Measurements from ENCODE around the gene MPHOSPH9. TPM values are rescaled to one million over a fixed set of nuclear protein-coding genes. Genes with fewer than 3 reads are reported as not detected.

MPHOSPH9 gene
- total RNA-seq, 1 donor from 2014 or later: 302 TPM

- peaks cover 16% of the 10 kb centered on the region for H3K36me3 ChIP-seq
- no peak overlapping the region for H3K27ac ChIP-seq
- no peaks in the 10 kb centered on the region for H3K9me3 ChIP-seq (ENCODE audit: low read depth)
- no peak overlapping the region for H3K4me2 ChIP-seq
- no peak for DNase-seq (ENCODE audit: low spot score)
- Mint-ChIP-seq H3K27me3 (ENCODE audit: insufficient read depth, low read depth) (no peaks in the 10 kb centered on the region), H3K27ac (no peak overlapping the region), H3K36me3 (peaks cover 19% of the 10 kb centered on the region), H3K4me3 (no peak overlapping the region), H3K9me3 (no peaks in the 10 kb centered on the region), H3K4me1 (no peaks in the 10 kb centered on the region)
- no peaks in the 10 kb centered on the region for H3K4me1 ChIP-seq
- H2AFZ ChIP-seq (replicated peaks): no peak overlapping the region
- no peak overlapping the region for H3K4me3 ChIP-seq
- TF ChIP-seq EZH2phosphoT487 (IDR thresholded peaks at IDR 0.05): no peak
- TF ChIP-seq EZH2 (IDR thresholded peaks at IDR 0.05): no peak
- TF ChIP-seq, protein P1, sequence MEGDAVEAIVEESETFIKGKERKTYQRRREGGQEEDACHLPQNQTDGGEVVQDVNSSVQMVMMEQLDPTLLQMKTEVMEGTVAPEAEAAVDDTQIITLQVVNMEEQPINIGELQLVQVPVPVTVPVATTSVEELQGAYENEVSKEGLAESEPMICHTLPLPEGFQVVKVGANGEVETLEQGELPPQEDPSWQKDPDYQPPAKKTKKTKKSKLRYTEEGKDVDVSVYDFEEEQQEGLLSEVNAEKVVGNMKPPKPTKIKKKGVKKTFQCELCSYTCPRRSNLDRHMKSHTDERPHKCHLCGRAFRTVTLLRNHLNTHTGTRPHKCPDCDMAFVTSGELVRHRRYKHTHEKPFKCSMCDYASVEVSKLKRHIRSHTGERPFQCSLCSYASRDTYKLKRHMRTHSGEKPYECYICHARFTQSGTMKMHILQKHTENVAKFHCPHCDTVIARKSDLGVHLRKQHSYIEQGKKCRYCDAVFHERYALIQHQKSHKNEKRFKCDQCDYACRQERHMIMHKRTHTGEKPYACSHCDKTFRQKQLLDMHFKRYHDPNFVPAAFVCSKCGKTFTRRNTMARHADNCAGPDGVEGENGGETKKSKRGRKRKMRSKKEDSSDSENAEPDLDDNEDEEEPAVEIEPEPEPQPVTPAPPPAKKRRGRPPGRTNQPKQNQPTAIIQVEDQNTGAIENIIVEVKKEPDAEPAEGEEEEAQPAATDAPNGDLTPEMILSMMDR (IDR thresholded peaks at IDR 0.05): no peak
- no peaks in the 10 kb centered on the region for H3K27me3 ChIP-seq
- no peak overlapping the region for H3K9ac ChIP-seq
- no peaks in the 10 kb centered on the region for H4K20me1 ChIP-seq (ENCODE audit: low read depth)
- H3F3A ChIP-seq (ENCODE audit: low read depth): no peaks in the 10 kb centered on the region
- no peaks in the 10 kb centered on the region for H3K79me2 ChIP-seq (ENCODE audit: low read depth)
Observed at GRCh38 chr12:123165537-123165936, 67.4 kb downstream of the MPHOSPH9 start.

DNA sequence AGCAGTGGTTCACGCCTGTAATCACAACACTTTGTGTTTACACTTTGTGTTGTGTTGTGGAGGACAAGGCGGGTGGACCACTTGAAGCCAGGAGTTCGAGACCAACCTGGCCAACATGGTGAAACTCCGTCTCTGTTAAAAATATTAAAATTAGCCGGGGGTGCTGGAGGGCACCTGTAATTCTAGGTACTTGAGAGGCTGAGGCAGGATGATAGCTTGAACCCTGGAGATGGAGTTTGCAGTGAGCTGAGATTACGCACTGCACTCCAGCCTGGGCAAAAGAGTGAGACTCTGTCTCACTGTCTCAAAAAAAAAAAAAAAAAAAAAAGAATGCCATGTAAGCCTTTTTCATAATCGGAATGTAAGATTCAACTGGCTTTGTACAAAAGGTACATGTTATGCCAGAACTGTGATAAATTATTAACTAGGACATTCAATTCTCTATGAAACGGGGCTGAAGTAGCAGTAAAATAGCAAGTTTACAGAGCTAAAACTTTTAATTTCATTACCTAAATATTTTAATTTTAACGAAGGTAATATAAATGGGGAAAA is 68.2 kb downstream of the MPHOSPH9 start:
- H3K36me3 Mint-ChIP-seq: peaks cover 20% of the 10 kb centered on the region
- Histone ChIP-seq H3K9me3 (ENCODE audit: low read depth) (no peaks in the 10 kb centered on the region), H4K20me1 (ENCODE audit: low read depth) (no peaks in the 10 kb centered on the region), H3K4me1 (no peaks in the 10 kb centered on the region), H3K9ac (no peak overlapping the region), H3K27me3 (no peaks in the 10 kb centered on the region), H3K4me3 (no peak overlapping the region), H3K36me3 (peaks cover 16% of the 10 kb centered on the region), H3K27ac (no peak overlapping the region), H3K79me2 (ENCODE audit: low read depth) (no peaks in the 10 kb centered on the region), H2AFZ (replicated peaks) (no peak overlapping the region), H3F3A (ENCODE audit: low read depth) (no peaks in the 10 kb centered on the region), H3K4me2 (no peak overlapping the region)
- DNase-seq (ENCODE audit: low spot score): no peak
- no peaks in the 10 kb centered on the region for H3K27me3 Mint-ChIP-seq (ENCODE audit: insufficient read depth, low read depth)
- no peak overlapping the region for H3K27ac Mint-ChIP-seq
- no peaks in the 10 kb centered on the region for H3K4me1 Mint-ChIP-seq
- no peak overlapping the region for H3K4me3 Mint-ChIP-seq
- TF ChIP-seq, protein P1 (IDR thresholded peaks at IDR 0.05): no peak
- no peak for TF ChIP-seq EZH2 (IDR thresholded peaks at IDR 0.05)
- TF ChIP-seq EZH2phosphoT487 (IDR thresholded peaks at IDR 0.05): no peak
- H3K9me3 Mint-ChIP-seq: no peaks in the 10 kb centered on the region

DNA sequence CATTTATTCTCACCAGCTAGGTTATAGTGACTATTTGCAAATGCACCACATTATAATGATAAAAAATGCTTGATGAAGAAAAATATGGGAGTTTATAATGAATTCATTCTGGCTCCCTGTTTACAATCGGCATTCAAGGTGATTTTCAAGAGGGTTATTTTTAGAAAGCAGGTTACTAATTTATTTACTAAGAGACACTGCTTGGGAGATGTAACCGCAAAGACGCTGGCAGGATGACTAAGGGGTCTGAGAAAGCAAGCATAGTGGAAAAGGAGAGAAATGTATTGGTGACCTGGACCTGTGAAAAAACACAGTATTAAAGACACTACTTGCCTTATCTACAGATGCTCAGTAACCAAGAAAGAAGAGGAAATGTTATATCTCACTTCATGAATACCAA is 68.7 kb downstream of the MPHOSPH9 start:
- H3K4me1 Mint-ChIP-seq: no peaks in the 10 kb centered on the region
- Histone ChIP-seq H3K27me3 (no peaks in the 10 kb centered on the region), H3K4me1 (no peaks in the 10 kb centered on the region), H4K20me1 (ENCODE audit: low read depth) (no peaks in the 10 kb centered on the region), H3K9ac (no peak overlapping the region), H3K36me3 (peaks cover 16% of the 10 kb centered on the region), H3K4me3 (no peak overlapping the region), H3K4me2 (no peak overlapping the region), H2AFZ (replicated peaks) (no peak overlapping the region), H3K79me2 (ENCODE audit: low read depth) (no peaks in the 10 kb centered on the region), H3K27ac (no peak overlapping the region), H3F3A (ENCODE audit: low read depth) (no peaks in the 10 kb centered on the region), H3K9me3 (ENCODE audit: low read depth) (no peaks in the 10 kb centered on the region)
- no peak for DNase-seq (ENCODE audit: low spot score)
- no peaks in the 10 kb centered on the region for H3K27me3 Mint-ChIP-seq (ENCODE audit: insufficient read depth, low read depth)
- no peaks in the 10 kb centered on the region for H3K9me3 Mint-ChIP-seq
- H3K4me3 Mint-ChIP-seq: no peak overlapping the region
- no peak for TF ChIP-seq EZH2 (IDR thresholded peaks at IDR 0.05)
- no peak for TF ChIP-seq EZH2phosphoT487 (IDR thresholded peaks at IDR 0.05)
- TF ChIP-seq, protein P1 (IDR thresholded peaks at IDR 0.05): no peak
- H3K27ac Mint-ChIP-seq: no peak overlapping the region
- peaks cover 20% of the 10 kb centered on the region for H3K36me3 Mint-ChIP-seq

Data from neural progenitor cell (in vitro differentiated cells).